ENCODE data around the gene SURF1.
"Not testable (repeated sequence)": the region's sequence is repeated elsewhere in the genome, so short reads cannot be mapped to it uniquely, and the experiment has no call there.

SURF1 gene

GRCh38 chr9:133383438-133383837 is 27.2 kb upstream of the SURF1 start:
- no peak for DNase-seq (ENCODE audit: low read depth)

DNA sequence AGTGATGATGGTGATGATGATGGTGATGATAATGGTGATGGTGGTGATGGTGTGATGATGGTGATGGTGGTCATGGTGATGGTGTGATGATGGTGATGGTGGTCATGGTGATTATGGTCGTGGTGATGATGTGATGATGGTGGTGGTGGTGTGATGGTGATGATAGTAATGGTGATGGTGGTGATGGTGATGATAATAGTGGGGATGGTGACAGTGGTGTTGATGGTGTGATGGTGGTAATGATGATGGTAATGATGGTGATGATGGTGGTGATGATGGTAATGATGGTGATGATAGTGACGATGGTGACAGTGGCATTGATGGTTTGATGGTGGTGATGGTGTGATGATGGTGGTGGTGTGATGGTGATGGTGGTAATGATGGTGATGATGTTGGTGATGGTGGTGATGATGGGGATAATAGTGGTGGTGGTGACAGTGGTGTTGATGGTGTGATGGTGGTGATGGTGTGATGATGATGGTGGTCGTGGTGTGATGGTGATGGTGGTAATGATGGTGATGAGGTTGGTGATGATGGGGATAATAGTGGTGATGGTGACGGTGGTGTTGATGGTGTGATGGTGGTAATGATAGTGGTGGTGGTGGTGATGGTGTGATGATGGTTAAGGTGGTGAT is 26.3 kb upstream of the SURF1 start:
- no peak for DNase-seq (ENCODE audit: low read depth)

- no peak for DNase-seq (ENCODE audit: low read depth)
Observed at GRCh38 chr9:133380734-133381133, 24.4 kb upstream of the SURF1 start.

DNA sequence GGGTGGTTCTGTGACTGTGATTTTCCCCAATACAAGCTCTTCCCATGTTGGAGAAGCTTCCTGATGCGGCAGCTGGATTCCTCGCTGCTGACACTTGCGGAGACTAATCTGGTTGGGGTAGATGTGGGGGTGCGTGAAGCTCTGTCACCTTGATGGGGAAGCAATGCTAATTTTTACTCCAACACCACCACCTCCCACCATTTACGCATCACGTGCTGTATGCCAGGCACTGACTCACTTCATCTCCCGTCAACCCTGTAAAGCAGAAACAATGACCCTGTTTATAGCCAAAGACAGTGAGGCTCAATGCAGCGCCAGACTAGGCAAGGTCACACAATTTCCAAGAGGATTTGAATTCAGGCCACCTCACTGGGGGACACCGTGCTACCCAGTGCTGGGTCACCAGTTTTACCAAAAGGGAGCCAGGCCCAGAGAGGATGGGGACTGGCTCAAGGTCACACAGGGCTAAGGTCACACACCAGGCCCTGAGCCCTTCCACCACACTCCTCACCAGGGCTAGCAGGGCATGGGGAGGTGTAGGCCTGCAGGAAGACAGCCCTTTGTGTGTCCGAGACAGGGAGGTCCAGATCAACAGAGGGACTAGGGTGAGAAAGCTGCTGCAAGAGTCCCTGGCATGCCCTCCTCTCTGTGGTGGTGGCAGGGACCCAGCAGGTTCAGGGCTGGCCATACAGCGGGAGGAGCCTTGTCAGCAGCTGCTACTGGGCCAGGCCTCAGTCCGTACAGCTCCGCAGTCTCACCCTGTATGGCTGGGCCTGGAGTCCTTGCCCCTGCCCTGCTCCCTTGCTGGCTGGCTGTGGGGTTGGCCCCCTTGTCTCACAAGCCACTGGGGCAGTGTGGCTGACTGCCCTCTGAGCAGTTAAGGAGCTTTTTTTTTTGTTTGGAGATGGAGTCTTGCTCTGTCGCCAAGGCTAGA is 23.1 kb upstream of the SURF1 start:
- no peak for DNase-seq (ENCODE audit: low read depth)

- no peak for DNase-seq (ENCODE audit: low read depth)
Observed at GRCh38 chr9:133378408-133378962, 22.2 kb upstream of the SURF1 start.

DNA sequence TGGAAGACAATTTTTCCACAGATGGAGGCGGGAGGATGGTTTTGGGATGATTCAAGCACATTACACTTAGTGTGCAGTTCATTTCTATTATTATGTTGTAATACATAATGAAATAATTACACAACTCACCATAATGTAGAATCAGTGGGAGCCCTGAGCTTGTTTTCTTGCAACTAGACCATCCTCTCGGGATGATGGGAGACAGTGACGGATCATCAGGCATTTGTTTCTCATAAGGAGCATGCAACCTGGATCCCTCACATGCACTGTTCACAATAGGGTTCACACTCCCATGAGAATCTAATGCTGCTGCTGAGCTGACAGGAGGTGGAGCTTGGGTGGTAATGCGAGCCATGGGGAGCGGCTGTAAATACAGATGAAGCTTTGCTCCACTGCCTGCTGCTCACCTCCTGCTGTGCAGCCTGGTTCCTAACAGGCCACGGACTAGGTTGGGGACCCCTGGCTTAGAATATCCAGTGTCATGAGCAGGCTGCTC is 21.5 kb upstream of the SURF1 start:
- no peak for DNase-seq (ENCODE audit: low read depth)

GRCh38 chr9:133377280-133377679 is 21.0 kb upstream of the SURF1 start:
- not testable (repeated sequence) for DNase-seq (ENCODE audit: low read depth)

DNA sequence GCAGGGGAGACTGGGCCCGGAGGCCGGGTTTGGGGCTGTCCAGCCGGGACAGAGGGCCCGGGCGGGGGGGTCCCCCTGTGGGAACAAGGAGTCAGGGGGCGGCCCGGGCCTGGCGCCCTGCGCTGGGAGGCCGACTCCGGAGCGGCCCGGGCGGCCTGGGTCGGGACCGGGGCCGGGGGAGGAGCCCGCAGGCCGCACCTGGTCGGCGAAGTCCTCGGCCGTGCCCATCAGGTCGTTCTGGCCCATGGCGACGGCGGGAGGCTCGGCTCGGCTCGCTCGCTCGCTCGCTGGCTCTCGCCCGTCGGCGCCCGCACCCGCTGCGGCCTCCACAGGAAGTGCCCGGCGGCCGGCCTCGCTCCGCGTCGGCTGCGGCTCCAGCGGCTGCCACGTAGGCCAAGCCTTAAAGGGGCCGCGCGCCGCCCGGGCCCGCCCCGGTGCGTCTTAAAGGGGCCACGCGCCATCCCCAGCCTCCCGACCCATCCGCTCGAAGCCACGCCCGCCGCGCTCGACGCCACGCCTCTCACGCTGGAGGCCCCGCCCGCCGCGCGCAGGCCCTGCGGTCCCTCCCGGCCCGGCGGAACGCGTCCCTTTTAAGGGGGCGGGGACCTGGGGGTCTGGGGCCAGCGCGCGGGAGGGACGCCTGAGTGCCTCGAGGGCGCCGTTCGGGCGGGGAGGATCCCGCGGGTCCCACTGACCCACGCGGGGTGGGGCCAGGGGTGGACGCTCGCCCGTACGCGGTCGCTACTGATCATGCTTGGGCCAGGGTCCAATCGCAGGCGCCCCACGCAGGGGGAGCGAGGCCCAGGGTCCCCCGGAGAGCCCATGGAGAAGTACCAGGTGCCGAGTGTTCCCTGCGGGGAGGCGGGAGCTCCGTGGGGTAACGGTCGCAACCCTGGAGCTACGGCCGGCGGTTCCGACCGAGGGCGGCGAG is 19.7 kb upstream of the SURF1 start, which contains the start of the genes STKLD1 and SURF4:
Gene STKLD1 (plus strand): TSS at position 643 of the 931 bp plus-strand sequence. CDS start 108 bp downstream, at position 751.
Gene SURF4 (minus strand): TSS at position 337 of the 931 bp plus-strand sequence. CDS start 91 bp downstream, at position 246.
- peak; percentile 90 for DNase-seq (ENCODE audit: low read depth)

- no peak for DNase-seq (ENCODE audit: low read depth)
Observed at GRCh38 chr9:133375116-133375723, 18.9 kb upstream of the SURF1 start.

GRCh38 chr9:133374612-133375115 is 18.4 kb upstream of the SURF1 start:
- DNase-seq (ENCODE audit: low read depth), result no peak

- no peak for DNase-seq (ENCODE audit: low read depth)
Observed at GRCh38 chr9:133372144-133372543, 15.9 kb upstream of the SURF1 start.

- peak; percentile 35 for DNase-seq (ENCODE audit: low read depth)
Observed at GRCh38 chr9:133371261-133371711, 15.0 kb upstream of the SURF1 start.

DNA sequence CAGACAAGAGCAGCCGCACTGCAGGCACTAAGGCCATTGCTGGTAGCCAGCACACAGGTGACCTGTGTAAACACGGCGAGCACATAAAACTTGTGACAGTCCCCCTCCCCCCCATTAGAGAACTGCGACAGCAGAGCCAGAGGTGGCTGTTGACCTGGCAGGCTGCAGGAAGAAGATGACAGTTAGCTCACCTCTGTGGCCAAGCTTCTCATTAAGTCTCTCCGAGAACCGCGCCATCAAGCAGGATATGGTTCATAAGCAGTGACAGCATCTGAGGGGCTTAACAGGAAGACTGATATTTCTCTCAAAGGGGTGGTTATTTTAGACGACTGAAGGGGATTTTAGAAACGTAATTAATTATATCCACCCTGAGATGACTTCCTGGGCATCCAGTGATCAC is 14.4 kb upstream of the SURF1 start:
- DNase-seq (ENCODE audit: low read depth), result no peak

GRCh38 chr9:133369933-133370332 is 13.6 kb upstream of the SURF1 start:
- no peak for DNase-seq (ENCODE audit: low read depth)

GRCh38 chr9:133369422-133369821 is 13.1 kb upstream of the SURF1 start:
- no peak for DNase-seq (ENCODE audit: low read depth)

- no peak for DNase-seq (ENCODE audit: low read depth)
Observed at GRCh38 chr9:133368249-133368881, 12.1 kb upstream of the SURF1 start.

GRCh38 chr9:133367778-133368177 is 11.5 kb upstream of the SURF1 start:
- no peak for DNase-seq (ENCODE audit: low read depth)

DNA sequence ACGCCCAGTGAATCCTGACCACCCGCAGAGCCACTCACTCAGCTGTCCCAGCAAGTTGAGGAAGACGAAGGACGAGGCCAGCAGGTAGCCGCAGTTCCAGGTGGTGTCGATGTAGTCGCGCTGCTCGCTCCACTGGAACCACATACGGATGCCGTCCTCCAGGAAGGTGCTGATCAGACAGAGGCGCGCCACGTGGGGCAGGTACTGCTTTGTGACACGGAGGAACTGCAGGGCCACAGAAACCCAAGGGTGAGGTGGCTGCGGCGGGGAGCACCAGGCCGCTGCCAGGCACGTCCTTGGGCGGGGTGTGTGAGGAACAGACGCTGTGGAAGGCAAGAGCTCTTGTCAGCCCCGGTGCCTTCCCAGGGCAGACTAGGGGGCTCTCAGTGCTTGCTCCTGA is 10.9 kb upstream of the SURF1 start:
- no peak for DNase-seq (ENCODE audit: low read depth)

DNA sequence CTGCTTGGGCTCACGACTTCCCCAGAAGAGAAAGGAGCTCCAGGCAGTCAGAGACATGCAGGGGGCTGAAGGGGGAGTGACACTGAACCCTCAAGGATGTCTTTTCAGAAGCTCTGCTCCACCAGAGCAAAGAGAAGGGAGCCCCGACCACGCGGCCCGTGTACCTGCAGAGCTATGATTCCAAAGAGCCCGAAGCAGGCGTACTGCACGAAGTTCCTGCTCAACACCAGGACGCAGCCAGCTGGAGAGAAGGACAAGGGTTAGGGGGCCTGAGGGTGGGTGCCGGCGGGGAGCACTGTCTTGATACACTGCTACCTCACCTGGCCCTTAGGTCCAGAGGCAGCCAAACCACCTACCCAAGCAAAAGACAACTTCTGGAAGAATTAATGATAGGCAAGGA is 10.1 kb upstream of the SURF1 start:
- DNase-seq (ENCODE audit: low read depth), result no peak

- no peak for DNase-seq (ENCODE audit: low read depth)
Observed at GRCh38 chr9:133362359-133363044, 6.2 kb upstream of the SURF1 start.
